Liver (tissue), 9 donors: ENCODE measurements around the gene UNKL. TPM values are rescaled to one million over a fixed set of nuclear protein-coding genes. Genes with fewer than 3 reads are reported as not detected.

Experiments used
- DNase-seq: peaks from one replicate; pipeline ENCODE4 v3.0.0-alpha.2; 2017; ENCODE audit warnings: low spot score
- H3K27ac ChIP-seq, 2 donors: one replicate each; pipeline ENCODE4 v1.7.0; 2013; ENCODE audit warnings: inconsistent platforms in 2 of 2, low read length in 2 of 2, control low read depth in 1 of 2, low read depth in 1 of 2, mild to moderate bottlenecking in 1 of 2
- H3K27me3 ChIP-seq, 4 donors: one replicate each; pipeline versions ENCODE4 v1.6.1 to v1.7.0; 2013; ENCODE audit warnings: low read length in 3 of 4, inconsistent platforms in 1 of 4, mild to moderate bottlenecking in 1 of 4, moderate library complexity in 1 of 4; ENCODE audit not compliant: control insufficient read depth in 4 of 4, insufficient read depth in 4 of 4
- H3K36me3 ChIP-seq, 4 donors: one replicate each; pipeline versions ENCODE4 v1.6.1 to v1.7.0; 2013; ENCODE audit warnings: low read length in 3 of 4, mild to moderate bottlenecking in 3 of 4, low read depth in 1 of 4, moderate library complexity in 1 of 4; ENCODE audit not compliant: control insufficient read depth in 4 of 4, insufficient read depth in 3 of 4
- H3K4me1 ChIP-seq, 4 donors: one replicate each; pipeline versions ENCODE4 v1.6.1 to v1.7.0; 2013; ENCODE audit warnings: low read length in 3 of 4, mild to moderate bottlenecking in 3 of 4, moderate library complexity in 1 of 4; ENCODE audit not compliant: control insufficient read depth in 4 of 4, insufficient read depth in 4 of 4
- H3K4me3 ChIP-seq, 3 donors: one replicate each; pipeline versions ENCODE4 v1.6.1 to v1.7.0; 2013; ENCODE audit warnings: low read length in 3 of 3, control low read depth in 1 of 3, low read depth in 1 of 3, mild to moderate bottlenecking in 1 of 3
- H3K9ac ChIP-seq, 2 donors: one replicate each; pipeline ENCODE4 v1.7.0; 2013; ENCODE audit warnings: low read length in 2 of 2, mild to moderate bottlenecking in 2 of 2, moderate library complexity in 2 of 2, control low read depth in 1 of 2, low read depth in 1 of 2
- H3K9me3 ChIP-seq, 4 donors: one replicate each; pipeline versions ENCODE4 v1.6.1 to v1.7.0; 2013; ENCODE audit warnings: low read length in 3 of 4; ENCODE audit not compliant: control insufficient read depth in 4 of 4
- ATF3 ChIP-seq: IDR thresholded peaks from 2 replicates; pipeline ENCODE4 v1.6.1; 2016; ENCODE audit warnings: antibody characterized with exemption
- EGR1 ChIP-seq, 2 donors: IDR thresholded peaks; 2 replicates each; pipeline ENCODE4 v1.6.1; 2016 to 2018; ENCODE audit warnings: antibody characterized with exemption in 2 of 2, low read depth in 2 of 2
- FOXA1 ChIP-seq: IDR thresholded peaks from 2 replicates; pipeline ENCODE4 v1.6.1; 2016; ENCODE audit warnings: antibody characterized with exemption
- FOXA2 ChIP-seq: IDR thresholded peaks from 2 replicates; pipeline ENCODE4 v1.6.1; 2016; ENCODE audit warnings: antibody characterized with exemption
- HNF4A ChIP-seq, 2 donors: conservative IDR thresholded peaks; 2 replicates each; pipeline ENCODE4 v1.6.1; 2016; ENCODE audit warnings: antibody characterized with exemption in 2 of 2, mild to moderate bottlenecking in 2 of 2
- HNF4G ChIP-seq: IDR thresholded peaks from 2 replicates; pipeline ENCODE4 v1.6.1; 2016; ENCODE audit warnings: antibody characterized with exemption
- JUND ChIP-seq, 2 donors: IDR thresholded peaks; 2 replicates each; pipeline ENCODE4 v1.6.1; 2016; ENCODE audit warnings: antibody characterized with exemption in 2 of 2
- MAX ChIP-seq: IDR thresholded peaks from 2 replicates; pipeline ENCODE4 v1.6.1; 2016; ENCODE audit warnings: antibody characterized with exemption
- NR2F2 ChIP-seq: IDR thresholded peaks from 2 replicates; pipeline ENCODE4 v1.6.1; 2016; ENCODE audit warnings: antibody characterized with exemption
- RAD21 ChIP-seq, 2 donors: IDR thresholded peaks; 2 replicates each; pipeline ENCODE4 v1.6.1; 2016; ENCODE audit warnings: antibody characterized with exemption in 2 of 2, mild to moderate bottlenecking in 2 of 2
- RXRA ChIP-seq, 2 donors: IDR thresholded peaks; 2 replicates each; pipeline ENCODE4 v1.6.1; 2017 to 2018; ENCODE audit warnings: antibody characterized with exemption in 2 of 2, mild to moderate bottlenecking in 1 of 2
- SP1 ChIP-seq: IDR thresholded peaks from 2 replicates; pipeline ENCODE4 v1.6.1; 2018; ENCODE audit warnings: antibody characterized with exemption, mild to moderate bottlenecking
- YY1 ChIP-seq: IDR thresholded peaks from 2 replicates; pipeline ENCODE4 v1.6.1; 2016; ENCODE audit warnings: antibody characterized with exemption, mild to moderate bottlenecking
- ZBTB33 ChIP-seq: IDR thresholded peaks from 2 replicates; pipeline ENCODE4 v1.6.1; 2016; ENCODE audit warnings: antibody characterized with exemption
- WGBS: extraction: QIAGEN DNeasy Blood & Tissue Kit; methylation state at CpG from one replicate; pipeline ENCODE4 v1.1.7; 2013; 5-methylcytosine and 5-hydroxymethylcytosine counted together
- polyA plus RNA-seq, 2 donors: library from polyadenylated mRNA; stranded (reverse) in 1 of 2; unstranded in 1 of 2; fragments of 200-250 nt in 1 of 2; fragments of >200 nt in 1 of 2; fragmentation: Nextera tagmentation in 1 of 2; extraction: Ambion mirVana in 1 of 2; gene quantifications; one replicate each; pipeline versions ENCODE4 v1.2.1 to v1.2.3, GENCODE V29; 2013 to 2015
- total RNA-seq, 2 donors: library from RNA; depleted of rRNA; stranded (reverse); fragments of >200 nt; gene quantifications; one replicate each; pipeline ENCODE4 v1.2.3, GENCODE V29; 2014
- donor health status: healthy.
- donor health status: healthy.
- donor health status: healthy.
- donor health status: healthy.
- donor health status: healthy.

UNKL gene
- total and polyA plus RNA-seq, 4 donors, result 3.5 to 14.7 (median 6.6) TPM

- no peaks in the 10 kb centered on the region for H3K27me3 ChIP-seq
- TF ChIP-seq FOXA1 (no peak), HNF4G (no peak), ZBTB33 (no peak), JUND (IDR thresholded peaks at IDR 0.05) (no peak), RAD21 (IDR thresholded peaks at IDR 0.05) (no peak), SP1 (no peak)
- no peaks in the 10 kb centered on the region for H3K9me3 ChIP-seq
- 86% methylated on average over 35 of the region's 35 CpGs for WGBS
- H3K4me3 ChIP-seq, result no peak overlapping the region
- no peak for DNase-seq
- no peaks in the 10 kb centered on the region for H3K36me3 ChIP-seq
- H3K27ac ChIP-seq, result no peak overlapping the region
- H3K9ac ChIP-seq, result no peak overlapping the region
- no peaks in the 10 kb centered on the region for H3K4me1 ChIP-seq
Measured at GRCh38 chr16:1438229-1439057, 23.9 kb upstream of the UNKL start.

GRCh38 chr16:1437606-1438005 lies 23.1 kb upstream of the UNKL start:
- no peak overlapping the region for H3K27ac ChIP-seq
- no peaks in the 10 kb centered on the region for H3K36me3 ChIP-seq
- H3K9me3 ChIP-seq, result no peaks in the 10 kb centered on the region
- H3K4me3 ChIP-seq, result no peak overlapping the region
- H3K9ac ChIP-seq, result no peak overlapping the region
- DNase-seq, result no peak
- no peak for TF ChIP-seq SP1
- TF ChIP-seq MAX, result no peak
- TF ChIP-seq HNF4A (conservative IDR thresholded peaks at IDR 0.05), result no peak
- no peak for TF ChIP-seq RXRA (IDR thresholded peaks at IDR 0.05)
- no peak for TF ChIP-seq FOXA2
- no peak for TF ChIP-seq YY1
- TF ChIP-seq NR2F2, result no peak
- TF ChIP-seq ATF3, result no peak
- no peak for TF ChIP-seq ZBTB33
- no peak for TF ChIP-seq JUND (IDR thresholded peaks at IDR 0.05)
- H3K4me1 ChIP-seq, result no peaks in the 10 kb centered on the region
- WGBS, result 90% methylated on average over 22 of the region's 22 CpGs
- H3K27me3 ChIP-seq, result no peaks in the 10 kb centered on the region

GRCh38 chr16:1436731-1437355 lies 22.3 kb upstream of the UNKL start:
- DNase-seq, result no peak
- H3K9ac ChIP-seq, result no peak overlapping the region
- H3K4me1 ChIP-seq, result no peaks in the 10 kb centered on the region
- no peaks in the 10 kb centered on the region for H3K36me3 ChIP-seq
- no peaks in the 10 kb centered on the region for H3K9me3 ChIP-seq
- no peak overlapping the region for H3K27ac ChIP-seq
- no peak overlapping the region for H3K4me3 ChIP-seq
- H3K27me3 ChIP-seq, result no peaks in the 10 kb centered on the region
- TF ChIP-seq MAX (no peak), RAD21 (IDR thresholded peaks at IDR 0.05) (no peak), JUND (IDR thresholded peaks at IDR 0.05) (no peak), SP1 (no peak), EGR1 (IDR thresholded peaks at IDR 0.05; ENCODE audit: low read depth in 2 of 2) (no peak), RXRA (IDR thresholded peaks at IDR 0.05) (no peak), YY1 (no peak)
- WGBS, result 94% methylated on average over 47 of the region's 47 CpGs
